Endodermal cell (in vitro differentiated cells): ENCODE results near the gene SELENOW. TPM values are rescaled to one million over a fixed set of nuclear protein-coding genes. Genes with fewer than 3 reads are reported as not detected.

Experiments
- DNase-seq: peaks from one replicate; pipeline ENCODE4 v3.0.0-alpha.2; 2017
- H3K27ac ChIP-seq: 2 replicates; pipeline ENCODE4 v1.5.1; 2013; ENCODE audit warnings: mild to moderate bottlenecking, low read depth, low read length, moderate library complexity
- H3K27me3 ChIP-seq: 2 replicates; pipeline ENCODE4 v1.6.1; 2013; ENCODE audit warnings: mild to moderate bottlenecking, low read length, moderate library complexity; ENCODE audit not compliant: insufficient read depth, control insufficient read depth, poor library complexity, severe bottlenecking
- H3K36me3 ChIP-seq: 2 replicates; pipeline ENCODE4 v1.7.0; 2013; ENCODE audit warnings: mild to moderate bottlenecking, low read length, moderate library complexity; ENCODE audit not compliant: control insufficient read depth, insufficient read depth
- H3K4me1 ChIP-seq: one replicate; pipeline ENCODE4 v1.7.0; 2013; ENCODE audit warnings: low read length; ENCODE audit not compliant: control insufficient read depth, insufficient read depth
- H3K4me3 ChIP-seq: 2 replicates; pipeline ENCODE4 v1.5.1; 2013; ENCODE audit warnings: mild to moderate bottlenecking, low read length, moderate library complexity
- H3K9ac ChIP-seq: 2 replicates; pipeline ENCODE4 v1.6.1; 2013; ENCODE audit warnings: mild to moderate bottlenecking, low read length, moderate library complexity; ENCODE audit not compliant: poor library complexity, severe bottlenecking; ENCODE audit errors: extremely low read depth
- H3K9me3 ChIP-seq: 2 replicates; pipeline ENCODE4 v1.6.1; 2013; ENCODE audit warnings: mild to moderate bottlenecking, low read length, moderate library complexity; ENCODE audit not compliant: control insufficient read depth
- H3K27ac Mint-ChIP-seq: 2 replicates; pipeline ENCODE4 v1.8.0; 2020; ENCODE audit warnings: mixed read lengths
- H3K27me3 Mint-ChIP-seq: 2 replicates; pipeline ENCODE4 v1.8.0; 2021; ENCODE audit warnings: mild to moderate bottlenecking, mixed read lengths; ENCODE audit not compliant: insufficient read depth
- H3K36me3 Mint-ChIP-seq: 2 replicates; pipeline ENCODE4 v1.8.0; 2020; ENCODE audit warnings: low read depth, mixed read lengths
- H3K4me1 Mint-ChIP-seq: 2 replicates; pipeline ENCODE4 v1.8.0; 2020; ENCODE audit warnings: mixed read lengths
- H3K4me3 Mint-ChIP-seq: 2 replicates; pipeline ENCODE4 v1.8.0; 2020; ENCODE audit warnings: mild to moderate bottlenecking, moderate library complexity, mixed read lengths
- H3K9me3 Mint-ChIP-seq: 2 replicates; pipeline ENCODE4 v1.8.0; 2020; ENCODE audit warnings: mild to moderate bottlenecking, mixed read lengths
- WGBS, 2 experiments: methylation state at CpG; one replicate each; pipeline versions ENCODE4 v1.1.5 to v1.1.7; 2013; ENCODE audit warnings: missing lambda C conversion rate in 2 of 2, mixed read lengths in 1 of 2; ENCODE audit not compliant: insufficient coverage in 1 of 2, insufficient read length in 1 of 2; 5-methylcytosine and 5-hydroxymethylcytosine counted together
- total RNA-seq, 2 donors: library from RNA; stranded (reverse); fragmentation: NEBNext Ultra II Directional in 1 of 2; extraction: Animal tissue kit (Norgen Biotek cat#: 25700) in 1 of 2; gene quantifications; 2 replicates in 1 of 2; 3 replicates in 1 of 2; pipeline ENCODE4 v1.2.1, GENCODE V29; 2021
- TF ChIP-seq, protein P1 (sequence below): fragments of 200-600 bp; sonication (generic); conservative IDR thresholded peaks from 2 replicates; pipeline ENCODE4 v1.5.0; 2021; ENCODE audit warnings: antibody characterized with exemption, mild to moderate bottlenecking

SELENOW gene
- total RNA-seq, 2 donors from 2014 or later = 404 to 410 TPM

DNA sequence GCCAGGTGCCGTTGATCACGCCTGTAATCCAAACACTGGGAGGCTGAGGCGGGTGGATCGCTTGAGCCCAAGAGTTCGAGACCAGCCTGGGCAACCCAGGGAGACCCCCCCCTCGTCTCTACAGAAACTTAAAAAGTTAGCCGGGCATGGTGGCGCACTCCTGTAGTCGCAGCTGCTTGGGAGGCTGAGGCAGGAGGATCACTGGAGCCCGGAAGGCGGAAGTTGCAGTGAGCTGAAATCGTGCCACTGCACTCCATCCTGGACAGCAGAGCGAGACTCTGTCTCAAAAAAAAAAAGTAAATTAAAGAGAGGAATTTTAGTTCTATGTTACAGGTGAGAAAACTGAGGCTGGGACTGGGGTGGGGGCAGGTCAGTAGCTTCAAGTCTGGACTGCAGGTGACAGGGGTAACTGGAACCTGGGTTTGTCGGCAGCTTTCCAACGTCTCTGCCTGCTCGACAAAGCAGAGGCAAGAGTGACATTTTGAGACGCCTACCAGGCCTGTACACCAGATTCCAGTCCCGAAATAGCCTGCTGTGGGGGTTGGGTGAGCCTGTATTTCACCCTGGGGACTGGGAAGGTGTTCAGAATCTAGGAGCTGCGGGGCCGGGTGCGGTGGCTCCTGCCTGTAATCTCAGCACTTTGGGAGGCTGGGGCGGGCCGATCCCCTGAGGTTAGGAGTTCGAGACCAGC is 1.2 kb downstream of the SELENOW start:
- Mint-ChIP-seq H3K4me3 (peak overlapping the region; percentile 93), H3K36me3 (peaks cover 41% of the 10 kb centered on the region), H3K27ac (peak overlapping the region; percentile 97), H3K9me3 (no peaks in the 10 kb centered on the region), H3K4me1 (peaks cover 21% of the 10 kb centered on the region), H3K27me3 (no peaks in the 10 kb centered on the region)
- no peak overlapping the region for H3K27ac ChIP-seq
- no peak for DNase-seq
- no peaks in the 10 kb centered on the region for H3K27me3 ChIP-seq
- TF ChIP-seq, protein P1, sequence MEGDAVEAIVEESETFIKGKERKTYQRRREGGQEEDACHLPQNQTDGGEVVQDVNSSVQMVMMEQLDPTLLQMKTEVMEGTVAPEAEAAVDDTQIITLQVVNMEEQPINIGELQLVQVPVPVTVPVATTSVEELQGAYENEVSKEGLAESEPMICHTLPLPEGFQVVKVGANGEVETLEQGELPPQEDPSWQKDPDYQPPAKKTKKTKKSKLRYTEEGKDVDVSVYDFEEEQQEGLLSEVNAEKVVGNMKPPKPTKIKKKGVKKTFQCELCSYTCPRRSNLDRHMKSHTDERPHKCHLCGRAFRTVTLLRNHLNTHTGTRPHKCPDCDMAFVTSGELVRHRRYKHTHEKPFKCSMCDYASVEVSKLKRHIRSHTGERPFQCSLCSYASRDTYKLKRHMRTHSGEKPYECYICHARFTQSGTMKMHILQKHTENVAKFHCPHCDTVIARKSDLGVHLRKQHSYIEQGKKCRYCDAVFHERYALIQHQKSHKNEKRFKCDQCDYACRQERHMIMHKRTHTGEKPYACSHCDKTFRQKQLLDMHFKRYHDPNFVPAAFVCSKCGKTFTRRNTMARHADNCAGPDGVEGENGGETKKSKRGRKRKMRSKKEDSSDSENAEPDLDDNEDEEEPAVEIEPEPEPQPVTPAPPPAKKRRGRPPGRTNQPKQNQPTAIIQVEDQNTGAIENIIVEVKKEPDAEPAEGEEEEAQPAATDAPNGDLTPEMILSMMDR = no peak
- no peaks in the 10 kb centered on the region for H3K9me3 ChIP-seq
- H3K4me1 ChIP-seq = no peaks in the 10 kb centered on the region
- 82 to 84% methylated on average over 20 to 24 of the region's 24 CpGs for WGBS, 2 experiments
- peak overlapping the region; percentile 85 for H3K9ac ChIP-seq
- H3K4me3 ChIP-seq = peak overlapping the region; percentile 97
- H3K36me3 ChIP-seq = peaks cover 40% of the 10 kb centered on the region

DNA sequence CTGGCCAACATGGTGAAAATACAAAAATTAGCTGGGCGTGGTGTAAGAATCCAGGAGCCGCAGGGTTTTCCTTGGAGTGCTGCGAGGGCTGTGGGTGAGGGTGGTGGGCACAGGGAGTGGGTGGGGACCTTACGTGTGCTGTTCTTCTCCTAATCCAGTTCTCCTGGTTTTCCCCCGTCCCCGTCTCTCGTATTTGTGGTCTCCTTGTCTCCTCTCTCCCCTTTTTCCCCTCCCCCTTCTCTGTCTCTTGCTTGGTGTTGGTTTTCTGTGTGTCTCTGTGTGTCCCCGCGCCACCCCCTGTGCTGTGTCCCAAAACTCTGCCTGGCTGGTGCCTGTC is 1.7 kb downstream of the SELENOW start:
- Histone ChIP-seq H3K4me1 (no peaks in the 10 kb centered on the region), H3K9ac (no peak overlapping the region), H3K4me3 (peak overlapping the region; percentile 97), H3K27ac (no peak overlapping the region), H3K27me3 (no peaks in the 10 kb centered on the region), H3K9me3 (no peaks in the 10 kb centered on the region), H3K36me3 (peaks cover 41% of the 10 kb centered on the region)
- peak overlapping the region; percentile 93 for H3K4me3 Mint-ChIP-seq
- H3K27me3 Mint-ChIP-seq = no peaks in the 10 kb centered on the region
- H3K36me3 Mint-ChIP-seq = peaks cover 44% of the 10 kb centered on the region
- TF ChIP-seq, protein P1 = no peak
- no peak for DNase-seq
- no peaks in the 10 kb centered on the region for H3K9me3 Mint-ChIP-seq
- no peak overlapping the region for H3K27ac Mint-ChIP-seq
- peaks cover 21% of the 10 kb centered on the region for H3K4me1 Mint-ChIP-seq
- 85 to 87% methylated on average over 2 to 9 of the region's 9 CpGs for WGBS, 2 experiments

DNA sequence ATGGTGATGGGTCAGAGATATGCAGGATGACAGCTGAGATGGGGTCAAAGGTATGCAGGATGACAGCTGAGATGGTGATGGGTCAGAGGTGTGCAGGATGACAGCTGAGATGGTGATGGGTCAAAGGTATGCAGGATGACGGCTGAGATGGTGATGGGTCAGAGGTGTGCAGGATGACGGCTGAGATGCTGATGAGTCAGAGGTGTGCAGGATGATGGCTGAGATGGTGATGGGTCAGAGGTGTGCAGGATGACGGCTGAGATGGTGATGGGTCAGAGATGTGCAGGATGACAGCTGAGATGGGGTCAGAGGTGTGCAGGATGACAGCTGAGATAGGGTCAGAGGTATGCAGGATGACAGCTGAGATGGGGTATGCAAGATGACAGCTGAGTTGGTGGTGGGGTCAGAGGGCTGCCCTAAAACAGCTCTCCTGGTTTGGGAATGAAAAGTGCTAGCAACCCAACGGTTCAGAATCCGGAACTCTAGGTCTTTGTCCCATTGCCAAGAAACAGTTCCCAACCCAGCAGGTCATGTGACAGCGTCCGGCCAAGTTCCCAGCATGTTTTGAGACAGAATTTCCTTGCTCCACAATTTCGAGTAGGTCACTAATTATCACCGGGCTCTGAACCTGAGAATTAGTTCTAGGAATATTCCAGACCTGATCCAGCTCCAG is 3.2 kb downstream of the SELENOW start:
- TF ChIP-seq, protein P1 = no peak
- WGBS, 2 experiments = 90 to 93% methylated on average over 9 of the region's 9 CpGs
- no peaks in the 10 kb centered on the region for H3K27me3 Mint-ChIP-seq
- no peaks in the 10 kb centered on the region for H3K9me3 Mint-ChIP-seq
- no peak for DNase-seq
- H3K9me3 ChIP-seq = no peaks in the 10 kb centered on the region
- peaks cover 16% of the 10 kb centered on the region for H3K4me1 Mint-ChIP-seq
- no peaks in the 10 kb centered on the region for H3K4me1 ChIP-seq
- no peak overlapping the region for H3K27ac ChIP-seq
- H3K36me3 ChIP-seq = peaks cover 51% of the 10 kb centered on the region
- H3K9ac ChIP-seq = no peak overlapping the region
- H3K27me3 ChIP-seq = no peaks in the 10 kb centered on the region
- H3K36me3 Mint-ChIP-seq = peaks cover 52% of the 10 kb centered on the region
- no peak overlapping the region for H3K4me3 Mint-ChIP-seq
- no peak overlapping the region for H3K4me3 ChIP-seq
- no peak overlapping the region for H3K27ac Mint-ChIP-seq
